ENCODE results near the gene DENND2C. TPM values are rescaled to one million over a fixed set of nuclear protein-coding genes. Genes with fewer than 3 reads are reported as not detected.
A peak's percentile ranks its signal among the peaks of the same experiment; 100 is the strongest.

Gene DENND2C, protein sequence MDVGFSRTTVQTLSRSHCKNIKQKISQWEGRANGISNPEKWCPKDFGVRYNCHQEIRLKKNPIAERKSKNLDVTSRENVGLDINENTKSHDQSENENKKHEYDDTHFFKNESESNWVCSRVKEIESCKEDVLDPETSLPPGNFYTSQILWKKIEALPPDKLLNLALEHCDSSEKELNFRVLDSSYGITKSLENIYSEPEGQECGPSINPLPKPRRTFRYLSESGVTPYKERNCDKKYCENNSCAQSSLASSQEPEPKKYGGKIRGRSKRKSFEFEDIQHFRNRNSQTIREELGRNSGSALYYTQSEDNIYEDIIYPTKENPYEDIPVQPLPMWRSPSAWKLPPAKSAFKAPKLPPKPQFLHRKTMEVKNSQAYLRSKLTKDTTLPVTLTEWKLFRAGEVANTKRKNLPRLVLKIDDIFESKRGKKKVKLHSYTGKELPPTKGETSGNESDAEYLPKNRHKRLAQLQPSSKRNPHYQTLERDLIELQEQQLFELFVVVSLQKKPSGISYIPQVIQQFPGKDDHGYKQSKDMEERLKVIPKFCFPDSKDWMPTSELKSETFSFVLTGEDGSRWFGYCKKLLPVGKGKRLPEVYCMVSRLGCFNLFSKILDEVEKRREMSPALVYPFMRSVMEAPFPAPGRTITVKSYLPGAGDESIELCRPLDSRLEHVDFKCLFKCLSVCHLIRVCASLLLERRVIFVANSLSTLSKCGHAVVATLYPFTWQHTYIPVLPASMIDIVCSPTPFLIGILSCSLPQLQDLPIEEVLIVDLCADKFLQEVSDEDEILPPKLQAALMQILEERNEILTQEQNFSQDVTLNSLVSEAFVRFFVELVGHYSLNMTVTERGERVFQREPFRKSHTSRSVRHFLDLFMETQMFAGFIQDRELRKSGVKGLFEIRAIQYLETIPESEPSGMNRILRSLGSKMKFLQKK
- polyA plus RNA-seq (ENCODE audit: insufficient read length), result 5.4 TPM
- long read RNA-seq, donor 1, result 0 reads
- long read RNA-seq, donor 2, result 0 reads
- long read RNA-seq, donor 3, result 0 reads
- long read RNA-seq, donor 4, result 0 reads
- long read RNA-seq, donor 5, result 0 reads
- long read RNA-seq, donor 6, result 0 reads
- long read RNA-seq, donor 7, result 0 reads
- long read RNA-seq, donor 8, result 0 reads

DNA sequence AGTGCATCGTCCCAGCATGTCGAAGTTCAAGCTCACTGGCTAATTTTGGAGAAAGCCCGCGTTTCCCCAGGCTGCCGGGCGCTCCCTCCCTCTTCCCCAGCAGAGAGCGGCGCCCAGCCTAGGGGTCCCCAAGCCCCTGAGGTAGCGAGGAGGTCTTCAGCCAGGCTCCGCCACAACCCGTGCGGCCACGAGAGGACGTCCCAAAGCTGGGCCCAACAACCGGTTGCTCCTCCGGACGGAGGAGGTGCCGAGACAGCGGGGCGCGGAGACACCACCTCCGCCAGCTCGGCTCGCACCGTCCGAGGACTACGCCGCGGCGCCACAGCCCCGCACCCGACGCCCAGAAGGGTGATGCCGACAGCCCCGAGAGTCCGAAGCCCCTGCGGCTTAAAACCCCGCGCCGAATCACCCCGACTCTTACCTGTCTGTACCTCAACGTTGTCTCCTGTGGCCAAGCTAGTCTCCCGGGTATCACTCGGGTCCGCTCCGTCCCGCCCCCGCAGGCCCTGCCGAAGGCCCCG is at the start of gene DENND2C:
DENND2C (minus strand) TSS at position 488 of the 521 bp plus-strand sequence. CDS start 44,065 bp downstream, outside the sequence.
- no peak for DNase-seq

GRCh38 chr1:114719424-114719787 is 49.6 kb upstream of the DENND2C start:
- DNase-seq, result no peak

DNA sequence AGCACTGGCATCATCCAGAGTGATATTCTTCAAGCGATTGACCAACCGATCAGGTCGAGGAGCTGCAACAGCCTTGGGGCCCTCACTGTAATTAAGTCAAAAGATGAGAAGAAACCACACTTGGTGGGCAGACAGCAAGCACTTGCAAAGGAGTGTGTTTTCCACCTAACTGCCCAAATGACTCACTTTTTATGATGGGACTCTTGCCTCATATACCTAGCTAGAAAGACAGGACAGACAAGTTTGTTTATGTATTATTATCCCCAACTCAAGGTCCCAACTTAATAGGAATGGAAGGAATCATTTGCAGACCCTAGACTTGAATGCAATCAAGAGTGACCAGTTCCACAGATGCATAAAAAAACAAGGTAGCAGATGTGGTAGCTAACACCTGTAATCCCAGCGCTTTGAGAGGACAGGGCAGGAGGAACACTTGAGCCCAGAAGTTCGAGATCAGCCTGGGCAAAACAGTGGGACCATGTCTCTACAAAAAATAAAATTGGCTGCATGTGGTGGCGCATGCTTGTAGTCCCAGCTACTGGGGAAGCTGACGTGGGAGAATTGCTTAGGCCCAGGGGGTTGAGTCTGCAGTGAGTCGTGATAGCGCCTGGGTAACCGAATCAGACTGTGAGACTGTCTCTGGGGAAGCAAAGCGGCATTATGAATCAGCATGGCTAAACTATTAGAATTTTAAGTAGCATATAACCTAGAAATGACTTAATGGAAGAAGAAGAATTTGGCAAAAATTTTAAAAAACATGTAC is 49.0 kb upstream of the DENND2C start:
- no peak for DNase-seq

DNA sequence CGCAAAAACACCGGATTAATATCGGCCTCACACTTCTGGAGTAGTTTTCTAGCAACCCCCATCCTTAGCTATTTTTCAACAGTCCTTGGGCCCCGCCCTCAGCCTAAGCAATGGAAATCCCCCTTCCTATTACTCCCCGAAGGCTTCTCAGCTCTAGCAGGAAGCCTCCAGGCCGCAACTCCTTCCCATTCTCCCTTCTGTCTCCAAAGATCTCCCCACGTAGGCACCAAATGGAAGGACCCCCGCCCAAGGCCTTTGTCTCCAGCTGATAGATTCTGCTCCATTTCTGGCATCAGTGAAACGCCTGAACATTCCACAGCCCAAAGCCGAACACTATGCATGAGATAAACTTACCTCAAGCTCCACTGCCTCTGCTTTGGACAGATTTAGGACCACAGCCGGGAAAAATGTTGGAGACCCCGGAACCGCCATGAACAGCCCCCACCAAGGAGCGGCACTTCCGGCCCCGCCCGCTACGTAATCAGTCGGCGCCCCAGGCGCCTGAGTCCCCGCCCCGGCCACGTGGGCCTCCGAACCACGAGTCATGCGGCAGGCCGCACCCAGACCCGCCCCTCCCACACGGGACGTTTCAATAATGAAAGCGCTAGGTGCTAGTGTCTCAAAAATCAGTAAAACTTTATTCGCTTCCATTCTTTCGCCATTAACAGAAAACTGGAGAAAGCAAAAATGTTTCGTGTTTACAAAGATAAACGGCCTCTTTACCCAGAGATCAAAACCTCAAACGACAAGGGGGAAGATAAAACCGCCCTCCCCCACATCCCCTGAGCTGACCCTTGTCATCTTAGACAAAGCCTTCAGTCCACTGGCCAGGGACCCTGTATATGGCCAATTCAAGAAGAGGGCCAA is 46.7 kb upstream of the DENND2C start, which contains the start of gene NRAS:
NRAS (minus strand) TSS at position 468 of the 867 bp plus-strand sequence. CDS start 611 bp downstream, outside the sequence.
- DNase-seq, result peak; percentile 92

DNA sequence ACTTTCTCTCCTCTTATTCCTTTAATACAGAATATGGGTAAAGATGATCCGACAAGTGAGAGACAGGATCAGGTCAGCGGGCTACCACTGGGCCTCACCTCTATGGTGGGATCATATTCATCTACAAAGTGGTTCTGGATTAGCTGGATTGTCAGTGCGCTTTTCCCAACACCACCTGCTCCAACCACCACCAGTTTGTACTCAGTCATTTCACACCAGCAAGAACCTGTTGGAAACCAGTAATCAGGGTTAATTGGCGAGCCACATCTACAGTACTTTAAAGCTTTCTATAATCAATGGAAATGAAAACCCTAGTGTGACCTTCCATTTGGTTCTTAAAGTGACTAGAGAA is 46.1 kb upstream of the DENND2C start:
- DNase-seq, result no peak

DNA sequence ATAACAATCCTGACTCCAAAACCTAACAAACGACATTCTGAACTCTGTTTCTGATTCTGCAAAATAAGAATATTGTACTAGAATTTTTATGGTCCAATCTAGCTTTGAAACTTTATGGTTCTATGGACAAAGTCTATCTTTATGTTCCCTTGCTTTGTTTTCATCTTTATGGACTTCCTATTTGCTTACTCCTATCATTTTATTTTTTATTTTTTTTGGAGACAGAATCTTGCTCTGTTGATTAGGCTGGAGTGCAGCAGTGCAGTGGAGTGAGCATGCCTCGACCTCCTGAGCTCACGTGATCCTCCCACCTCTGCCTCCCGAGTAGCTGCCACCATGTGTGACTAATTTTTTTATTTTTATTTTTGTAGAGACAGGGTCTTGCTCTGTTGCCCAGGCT is 43.1 kb upstream of the DENND2C start:
- no peak for DNase-seq

GRCh38 chr1:114710360-114710759 is 40.5 kb upstream of the DENND2C start:
- no peak for DNase-seq

- no peak for DNase-seq
These were observed 37.8 kb upstream of the DENND2C start for GRCh38 chr1:114707604-114708003.

GRCh38 chr1:114703242-114703641 is 33.4 kb upstream of the DENND2C start:
- no peak for DNase-seq

DNA sequence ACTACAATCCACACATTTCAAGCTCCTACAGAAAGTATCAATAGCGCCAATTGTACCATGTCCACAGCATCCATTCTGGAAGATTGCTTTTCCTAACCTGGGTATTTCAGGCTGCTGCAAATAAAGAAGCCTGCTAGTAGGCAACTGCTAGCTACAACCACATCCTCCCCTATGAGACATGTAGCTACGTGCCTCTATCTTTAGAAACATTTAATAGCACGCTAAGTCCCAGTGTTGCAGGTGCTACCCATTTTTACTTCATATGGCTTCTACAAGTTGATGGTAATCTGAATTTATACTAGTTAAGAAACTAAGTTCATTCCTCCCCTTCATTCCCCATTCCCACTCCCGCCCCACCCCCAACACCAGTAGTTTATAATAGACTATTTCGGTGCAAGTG is 32.9 kb upstream of the DENND2C start:
- DNase-seq, result no peak

DNA sequence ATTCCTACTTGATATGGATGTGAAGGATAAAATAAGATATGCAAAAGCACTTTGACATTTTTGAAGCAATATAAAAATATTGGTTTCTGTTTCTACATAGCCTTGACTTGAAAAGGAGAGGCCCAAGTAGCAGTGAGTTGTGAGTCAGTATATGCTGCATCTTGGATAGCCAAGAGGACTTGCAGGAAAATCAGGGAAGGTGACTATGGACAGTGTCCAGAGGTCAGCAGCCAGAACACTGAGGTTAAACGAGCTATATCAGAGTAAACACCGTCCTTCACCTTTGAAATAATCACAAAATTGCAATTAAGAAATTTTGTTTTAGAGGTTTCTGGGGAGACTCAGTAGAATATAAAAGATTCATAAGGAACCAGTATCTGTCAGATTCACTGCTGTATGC is 32.1 kb upstream of the DENND2C start:
- no peak for DNase-seq

- no peak for DNase-seq
These were observed 30.3 kb upstream of the DENND2C start for GRCh38 chr1:114700036-114700600.

DNA sequence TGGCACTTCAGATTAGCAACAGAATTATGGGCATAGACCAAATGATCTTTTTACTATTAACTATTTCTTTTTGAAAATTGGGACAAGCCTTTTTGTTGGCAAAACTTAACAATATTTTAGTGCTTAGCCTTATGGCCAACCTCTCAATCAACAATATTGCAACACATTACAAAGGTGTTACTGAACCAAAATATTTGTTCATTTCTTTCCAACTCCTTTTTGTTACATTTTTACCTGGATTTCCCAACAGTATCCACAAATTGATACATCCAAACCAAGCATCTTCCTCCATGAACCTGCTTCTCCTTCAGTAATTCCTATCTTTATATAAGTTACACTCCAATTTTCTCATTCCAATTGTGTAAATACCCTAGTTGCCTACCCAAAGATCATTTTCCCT is 27.0 kb upstream of the DENND2C start:
- DNase-seq, result no peak

- no peak for DNase-seq
These were observed 25.7 kb upstream of the DENND2C start, which contains the start of gene AMPD1 for GRCh38 chr1:114695430-114696058. AMPD1 (minus strand) TSS chr1:114695546; CDS start chr1:114695471, 75 bp downstream.

GRCh38 chr1:114694540-114695310 is 24.9 kb upstream of the DENND2C start:
- DNase-seq, result no peak

- DNase-seq, result no peak
These were observed 23.1 kb upstream of the DENND2C start for GRCh38 chr1:114692947-114693346.

DNA sequence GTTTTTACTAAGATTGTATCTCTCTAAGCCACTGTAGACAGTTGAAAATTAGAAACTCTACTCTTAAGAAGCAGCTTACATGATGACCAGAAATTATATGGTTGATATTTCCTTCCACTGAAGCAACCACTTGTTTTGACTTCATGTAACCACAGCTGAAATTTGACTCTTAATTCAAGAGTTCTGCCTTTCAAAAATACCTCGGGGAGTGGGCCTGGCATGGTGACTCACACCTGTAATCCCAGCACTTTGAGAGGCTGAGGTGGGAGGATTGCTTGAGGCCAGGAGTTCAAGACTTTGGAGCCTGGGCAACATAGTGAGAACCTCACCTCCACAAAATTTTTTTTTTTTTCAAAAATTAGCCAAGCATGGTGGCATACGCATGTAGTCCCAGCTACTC is 21.2 kb upstream of the DENND2C start:
- no peak for DNase-seq

DNA sequence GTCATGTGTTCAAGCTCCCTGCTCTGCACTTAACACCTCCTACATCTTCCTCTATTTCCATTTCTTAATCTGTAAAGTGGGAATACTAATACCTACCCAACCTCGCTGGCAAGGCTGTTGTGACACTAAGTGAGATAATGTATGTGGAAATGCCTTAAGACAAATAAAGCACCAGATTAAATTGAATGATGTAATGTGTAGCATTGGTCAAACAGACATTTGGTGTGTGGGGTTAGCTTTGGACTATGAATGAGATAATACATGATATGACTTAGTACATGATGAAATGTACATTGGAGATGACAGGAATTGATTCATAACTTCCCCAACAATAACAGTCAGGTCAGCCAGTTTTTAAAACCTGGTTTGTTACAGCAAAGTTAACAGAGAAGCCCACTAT is 20.3 kb upstream of the DENND2C start:
- DNase-seq, result no peak

GRCh38 chr1:114688526-114688925 is 18.7 kb upstream of the DENND2C start:
- DNase-seq, result no peak

Data from left kidney (tissue), 8 donors.